NCI-H1930 (cell line): ENCODE data around the gene NOL4L.
"Not testable (repeated sequence)": the region's sequence is repeated elsewhere in the genome, so short reads cannot be mapped to it uniquely, and the experiment has no call there.

ENCODE experiments used
- DNase-seq, 2 experiments: peaks; one replicate each; lab custom pipeline; 2025; lab: John Stamatoyannopoulos, UW

The NOL4L gene

GRCh38 chr20:32421290-32421689 is 163.8 kb downstream of the NOL4L start:
- no peak for DNase-seq

- no peak for DNase-seq
Measured at GRCh38 chr20:32418376-32418775, 166.8 kb downstream of the NOL4L start.

- DNase-seq: no peak
Measured at GRCh38 chr20:32416206-32416605, 168.9 kb downstream of the NOL4L start.

GRCh38 chr20:32415494-32415893 is 169.6 kb downstream of the NOL4L start:
- no peak for DNase-seq

GRCh38 chr20:32411955-32412706 is 173.0 kb downstream of the NOL4L start:
- no peak for DNase-seq

- not testable (repeated sequence) for DNase-seq
Measured at GRCh38 chr20:32407131-32407750, 177.9 kb downstream of the NOL4L start.

- DNase-seq: no peak
Measured at GRCh38 chr20:32406701-32407100, 178.4 kb downstream of the NOL4L start.

- DNase-seq: no peak
Measured at GRCh38 chr20:32404017-32404416, 181.1 kb downstream of the NOL4L start.

GRCh38 chr20:32400476-32400875 is 184.7 kb downstream of the NOL4L start:
- no peak for DNase-seq

GRCh38 chr20:32397567-32398084 is 187.5 kb downstream of the NOL4L start:
- DNase-seq: no peak

GRCh38 chr20:32396646-32397160 is 188.4 kb downstream of the NOL4L start:
- DNase-seq: no peak

GRCh38 chr20:32395066-32395465 is 190.1 kb downstream of the NOL4L start:
- no peak for DNase-seq
